Measurements from ENCODE around the gene GRM1.

DNA sequence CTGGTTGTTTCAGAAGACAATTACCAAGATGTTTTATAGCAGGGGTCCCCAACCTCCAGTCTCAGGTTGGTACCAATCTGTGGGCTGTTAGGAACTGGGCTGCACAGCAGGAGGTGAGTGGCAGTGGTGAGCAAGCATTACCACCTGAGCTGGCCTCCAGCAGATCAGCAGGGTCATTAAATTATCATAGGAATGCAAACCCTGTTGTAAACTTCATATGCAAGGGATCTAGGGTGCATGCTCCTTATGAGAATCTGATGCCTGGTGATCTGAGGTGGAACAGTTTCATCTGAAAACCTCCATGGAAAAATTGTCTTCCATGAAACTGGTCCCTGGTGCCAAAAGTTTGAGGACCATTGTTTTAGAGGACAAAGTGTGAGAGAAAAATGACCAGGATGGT lies 240.6 kb downstream of the GRM1 start:
- TF ChIP-seq, protein P1, sequence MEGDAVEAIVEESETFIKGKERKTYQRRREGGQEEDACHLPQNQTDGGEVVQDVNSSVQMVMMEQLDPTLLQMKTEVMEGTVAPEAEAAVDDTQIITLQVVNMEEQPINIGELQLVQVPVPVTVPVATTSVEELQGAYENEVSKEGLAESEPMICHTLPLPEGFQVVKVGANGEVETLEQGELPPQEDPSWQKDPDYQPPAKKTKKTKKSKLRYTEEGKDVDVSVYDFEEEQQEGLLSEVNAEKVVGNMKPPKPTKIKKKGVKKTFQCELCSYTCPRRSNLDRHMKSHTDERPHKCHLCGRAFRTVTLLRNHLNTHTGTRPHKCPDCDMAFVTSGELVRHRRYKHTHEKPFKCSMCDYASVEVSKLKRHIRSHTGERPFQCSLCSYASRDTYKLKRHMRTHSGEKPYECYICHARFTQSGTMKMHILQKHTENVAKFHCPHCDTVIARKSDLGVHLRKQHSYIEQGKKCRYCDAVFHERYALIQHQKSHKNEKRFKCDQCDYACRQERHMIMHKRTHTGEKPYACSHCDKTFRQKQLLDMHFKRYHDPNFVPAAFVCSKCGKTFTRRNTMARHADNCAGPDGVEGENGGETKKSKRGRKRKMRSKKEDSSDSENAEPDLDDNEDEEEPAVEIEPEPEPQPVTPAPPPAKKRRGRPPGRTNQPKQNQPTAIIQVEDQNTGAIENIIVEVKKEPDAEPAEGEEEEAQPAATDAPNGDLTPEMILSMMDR (IDR thresholded peaks at IDR 0.05; ENCODE audit: borderline replicate concordance, extremely low read depth, low read length, poor library complexity, severe bottlenecking) = no peak
- no peak for TF ChIP-seq EZH2 (IDR thresholded peaks at IDR 0.05; ENCODE audit: borderline replicate concordance, low read depth, low read length, severe bottlenecking)

All from DND-41 (cell line).